Epithelial cell of proximal tubule (primary cell): ENCODE data around the gene INPP4A. TPM values are rescaled to one million over a fixed set of nuclear protein-coding genes. Genes with fewer than 3 reads are reported as not detected.

ENCODE experiments used
- DNase-seq: peaks from one replicate; pipeline ENCODE4 v3.0.0-alpha.2; 2011; ENCODE audit warnings: low read depth
- H3K4me3 ChIP-seq: 2 replicates; pipeline ENCODE4 v1.5.1; 2011; ENCODE audit warnings: low read depth, mild to moderate bottlenecking, low read length
- CTCF ChIP-seq: conservative IDR thresholded peaks from 2 replicates; pipeline ENCODE4 v1.5.1; 2012; ENCODE audit warnings: low read depth, mild to moderate bottlenecking, low read length
- total RNA-seq: library from RNA; depleted of rRNA; stranded (reverse); fragments of >200 nt; gene quantifications from 2 replicates; pipeline ENCODE4 v1.2.3, GENCODE V29; 2015

The INPP4A gene
- total RNA-seq, 1 donor from 2014 or later: 12.2 TPM

DNA sequence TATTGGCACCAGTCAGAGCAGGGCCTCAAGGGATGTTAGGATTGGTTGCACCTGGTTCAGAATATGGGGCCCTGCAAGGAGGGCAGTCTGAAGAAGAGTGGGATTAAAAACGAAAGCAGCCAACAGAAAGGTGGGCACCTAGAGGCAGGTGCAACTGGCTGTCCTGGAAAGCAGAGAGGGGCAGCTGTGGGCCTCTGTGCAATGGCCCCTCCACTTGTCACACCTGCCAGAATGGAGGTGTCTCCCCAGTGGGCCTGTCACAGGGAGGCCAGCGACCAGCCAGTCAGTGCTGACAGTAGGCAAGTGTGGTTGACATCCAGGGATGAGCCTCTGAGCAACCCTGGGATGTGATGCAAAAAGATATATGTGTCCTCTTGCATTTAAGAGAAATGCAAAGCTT, 37.7 kb downstream of the INPP4A start:
- no peak for DNase-seq
- no peak overlapping the region for H3K4me3 ChIP-seq
- TF ChIP-seq CTCF: no peak

GRCh38 chr2:98483257-98483861, 38.7 kb downstream of the INPP4A start:
- TF ChIP-seq CTCF: no peak
- no peak overlapping the region for H3K4me3 ChIP-seq
- no peak for DNase-seq

- DNase-seq: no peak
- no peak for TF ChIP-seq CTCF
- H3K4me3 ChIP-seq: no peak overlapping the region
Observed at GRCh38 chr2:98484121-98484557, 39.5 kb downstream of the INPP4A start.

- DNase-seq: no peak
- TF ChIP-seq CTCF: no peak
- H3K4me3 ChIP-seq: no peak overlapping the region
Observed at GRCh38 chr2:98484652-98485452, 40.2 kb downstream of the INPP4A start.

DNA sequence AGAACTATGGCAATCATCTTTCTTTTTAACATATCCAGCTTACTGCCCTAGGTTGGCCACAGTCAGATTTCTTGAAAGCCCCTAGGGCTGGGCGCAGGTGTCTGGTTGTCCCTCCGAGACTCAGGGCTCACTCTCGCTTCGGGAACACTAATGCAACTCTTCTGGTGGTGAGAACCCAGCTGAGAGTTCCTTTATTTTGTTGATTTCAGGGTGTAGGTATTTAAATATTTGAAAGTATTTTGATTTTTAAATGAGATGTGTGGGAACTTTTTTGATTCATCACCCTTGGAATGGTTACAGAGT, 40.7 kb downstream of the INPP4A start:
- TF ChIP-seq CTCF: no peak
- H3K4me3 ChIP-seq: no peak overlapping the region
- DNase-seq: no peak

DNA sequence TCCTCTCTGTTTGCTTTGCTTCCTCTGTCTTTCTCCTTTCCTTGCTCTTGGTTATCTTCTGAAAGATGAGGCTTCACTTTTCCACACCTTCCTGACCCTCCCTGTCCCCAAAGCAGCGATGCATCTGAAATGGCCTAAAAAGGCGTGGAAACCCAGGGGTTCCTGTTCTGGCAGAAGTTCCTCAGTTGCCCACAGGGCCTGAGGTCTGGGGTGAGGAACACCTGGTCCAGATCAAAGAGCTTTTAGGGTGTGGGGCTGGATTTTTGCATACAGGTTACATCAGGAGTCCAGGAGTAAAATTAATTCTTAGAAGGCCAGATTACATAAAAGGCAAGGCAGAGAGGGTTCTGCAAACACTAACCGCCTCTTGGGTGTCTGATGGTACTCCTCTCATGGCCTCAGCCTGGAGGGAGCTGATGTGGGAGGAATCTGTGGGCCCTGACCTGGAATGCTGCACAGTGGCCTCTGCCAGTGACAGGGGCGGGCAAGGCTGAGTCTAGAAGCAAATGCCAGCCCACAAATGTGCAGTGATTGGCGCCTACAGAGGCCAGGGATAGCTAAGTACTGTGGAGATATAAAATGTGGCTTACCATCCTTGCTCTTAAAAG, 41.8 kb downstream of the INPP4A start:
- DNase-seq: no peak
- no peak for TF ChIP-seq CTCF
- no peak overlapping the region for H3K4me3 ChIP-seq
